ENCODE measurements around the gene MUC16. TPM values are rescaled to one million over a fixed set of nuclear protein-coding genes. Genes with fewer than 3 reads are reported as not detected.

MUC16 gene
- total and polyA plus RNA-seq, 2 of the 13 experiments (the other 11 are each of a cell fraction or from before 2014, with no cell fraction given) = not detected

- ATAC-seq = no peak
- WGBS (ENCODE audit: low lambda C conversion rate) = no CpG with 5 or more reads among the region's 10 CpGs
- ChIA-PET CTCF (ENCODE audit: low intra/inter-chr PET ratio, low total read pairs) (no interaction called here), POLR2A (no interaction called here)
- no peaks in the 10 kb centered on the region for H4K20me1 ChIP-seq (ENCODE audit: insufficient read depth, low read length)
- no peaks in the 10 kb centered on the region for H3K36me3 ChIP-seq (replicated peaks in 1 of 2; ENCODE audit: control insufficient read depth in 1 of 2, insufficient read depth in 2 of 2, low read length in 2 of 2)
- no peak for TF ChIP-seq NONO (IDR thresholded peaks at IDR 0.05)
- TF ChIP-seq NONO (CRISPR knock-in tag; conservative IDR thresholded peaks at IDR 0.05) = no peak
- TF ChIP-seq NKX3-1 (CRISPR knock-in tag; IDR thresholded peaks at IDR 0.05) = no peak
- no peak for TF ChIP-seq HCFC1 (IDR thresholded peaks at IDR 0.05; ENCODE audit: low read depth, low read length)
- H3K4me3 ChIP-seq (replicated peaks in 1 of 3; ENCODE audit: insufficient read depth in 1 of 3, low read depth in 2 of 3, low read length in 3 of 3) = no peak overlapping the region
- H3K9me3 ChIP-seq (ENCODE audit: low read length) = no peaks in the 10 kb centered on the region
- H2AFZ ChIP-seq (ENCODE audit: low read length) = no peak overlapping the region
- no peaks in the 10 kb centered on the region for H3K79me2 ChIP-seq (ENCODE audit: insufficient read depth, low read length)
- intact Hi-C loops (cut with micrococcal nuclease; ENCODE audit: unreplicated experiment) = no loop called here
- no peak overlapping the region for H3K27ac ChIP-seq (ENCODE audit: extremely low read length, insufficient read depth, low read length)
- no peak for FAIRE-seq
- no peak for DNase-seq (ENCODE audit: low spot score)
- no peak overlapping the region for H3K9ac ChIP-seq (ENCODE audit: insufficient read depth, low read depth, low read length)
- H3K27me3 ChIP-seq (ENCODE audit: control insufficient read depth in 1 of 2, insufficient read depth in 2 of 2, low read length in 2 of 2) = 0 out of 5 replicates have a peak, but pooled peaks cover 0 to 1% of the 10 kb centered on the region in 2 experiments
- no TSS peak for BruUV-seq (replicated peaks)
- H3K4me2 ChIP-seq (ENCODE audit: low read depth, low read length) = no peak overlapping the region
- in situ Hi-C loops (cut with HindIII; ENCODE audit: extremely low pct_ligation_motif_present, low pct_unique_long_range_greater_than_20kb) = no loop called here
- no peaks in the 10 kb centered on the region for H3K4me1 ChIP-seq (ENCODE audit: insufficient read depth, low read length)
Observed at GRCh38 chr19:9008667-9009066, 1.5 kb downstream of the MUC16 start.

GRCh38 chr19:9000933-9001332 lies 9.3 kb downstream of the MUC16 start:
- 35% methylated on average over 5 of the region's 5 CpGs for WGBS (ENCODE audit: low lambda C conversion rate)
- ATAC-seq = no peak
- intact Hi-C loops (cut with micrococcal nuclease; ENCODE audit: unreplicated experiment) = no loop called here

More at GRCh38 chr19:9000933-9001332, 9.3 kb downstream of the MUC16 start:
- H4K20me1 ChIP-seq (ENCODE audit: insufficient read depth, low read length) = no peaks in the 10 kb centered on the region
- CTCF ChIA-PET (ENCODE audit: low intra/inter-chr PET ratio, low total read pairs) = no interaction called here
- FAIRE-seq (no peak), DNase-seq (ENCODE audit: low spot score) (no peak)
- no peaks in the 10 kb centered on the region for H3K4me1 ChIP-seq (ENCODE audit: insufficient read depth, low read length)
- BruUV-seq (replicated peaks) = no TSS peak
- H3K27me3 ChIP-seq (ENCODE audit: control insufficient read depth in 1 of 2, insufficient read depth in 2 of 2, low read length in 2 of 2) = no peaks in the 10 kb centered on the region
- no peak for TF ChIP-seq ELF4 (CRISPR knock-in tag; IDR thresholded peaks at IDR 0.05; ENCODE audit: borderline replicate concordance)
- TF ChIP-seq ZNF75D (CRISPR knock-in tag; IDR thresholded peaks at IDR 0.05; ENCODE audit: borderline replicate concordance) = no peak
- TF ChIP-seq MNT (IDR thresholded peaks at IDR 0.05) = peak; percentile 62
- TF ChIP-seq REL (CRISPR knock-in tag; conservative IDR thresholded peaks at IDR 0.05) = no peak
- TF ChIP-seq ZNF772 (CRISPR knock-in tag; IDR thresholded peaks at IDR 0.05) = no peak
- no peak for TF ChIP-seq ZNF550 (CRISPR knock-in tag; IDR thresholded peaks at IDR 0.05; ENCODE audit: borderline replicate concordance)
- no peak for TF ChIP-seq ZNF34 (CRISPR knock-in tag; IDR thresholded peaks at IDR 0.05; ENCODE audit: borderline replicate concordance)
- no peak for TF ChIP-seq ISX (CRISPR knock-in tag; conservative IDR thresholded peaks at IDR 0.05)
- TF ChIP-seq KMT2B (CRISPR knock-in tag; IDR thresholded peaks at IDR 0.05) = no peak
- TF ChIP-seq FOXJ3 (CRISPR knock-in tag; IDR thresholded peaks at IDR 0.05; ENCODE audit: borderline replicate concordance) = no peak
- TF ChIP-seq KLF6 (CRISPR knock-in tag; IDR thresholded peaks at IDR 0.05) = no peak
- TF ChIP-seq, protein P1, sequence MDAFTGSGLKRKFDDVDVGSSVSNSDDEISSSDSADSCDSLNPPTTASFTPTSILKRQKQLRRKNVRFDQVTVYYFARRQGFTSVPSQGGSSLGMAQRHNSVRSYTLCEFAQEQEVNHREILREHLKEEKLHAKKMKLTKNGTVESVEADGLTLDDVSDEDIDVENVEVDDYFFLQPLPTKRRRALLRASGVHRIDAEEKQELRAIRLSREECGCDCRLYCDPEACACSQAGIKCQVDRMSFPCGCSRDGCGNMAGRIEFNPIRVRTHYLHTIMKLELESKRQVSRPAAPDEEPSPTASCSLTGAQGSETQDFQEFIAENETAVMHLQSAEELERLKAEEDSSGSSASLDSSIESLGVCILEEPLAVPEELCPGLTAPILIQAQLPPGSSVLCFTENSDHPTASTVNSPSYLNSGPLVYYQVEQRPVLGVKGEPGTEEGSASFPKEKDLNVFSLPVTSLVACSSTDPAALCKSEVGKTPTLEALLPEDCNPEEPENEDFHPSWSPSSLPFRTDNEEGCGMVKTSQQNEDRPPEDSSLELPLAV (CRISPR knock-in tag; conservative IDR thresholded peaks at IDR 0.05; ENCODE audit: low read depth) = no peak
- 0 out of 2 replicates have a peak, but pooled peaks have one; percentile 18 for TF ChIP-seq FOXA1 (IDR thresholded peaks at IDR 0.05)
- no peak for TF ChIP-seq FOXA1 (CRISPR knock-in tag; IDR thresholded peaks at IDR 0.05)
- TF ChIP-seq ZFY (CRISPR knock-in tag; IDR thresholded peaks at IDR 0.05) = no peak
- no peak for TF ChIP-seq ZBTB1 (CRISPR knock-in tag; IDR thresholded peaks at IDR 0.05; ENCODE audit: borderline replicate concordance)
- no peaks in the 10 kb centered on the region for H3K79me2 ChIP-seq (ENCODE audit: insufficient read depth, low read length)
- POLR2A ChIA-PET = no interaction called here
- no peak overlapping the region for H3K4me2 ChIP-seq (ENCODE audit: low read depth, low read length)
- H3K9me3 ChIP-seq (ENCODE audit: low read length) = peaks cover 45% of the 10 kb centered on the region
- H3K9ac ChIP-seq (ENCODE audit: insufficient read depth, low read depth, low read length) = no peak overlapping the region
- H2AFZ ChIP-seq (ENCODE audit: low read length) = no peak overlapping the region
- no peak overlapping the region for H3K4me3 ChIP-seq (replicated peaks in 1 of 3; ENCODE audit: insufficient read depth in 1 of 3, low read depth in 2 of 3, low read length in 3 of 3)
- H3K27ac ChIP-seq (ENCODE audit: extremely low read length, insufficient read depth, low read length) = no peak overlapping the region
- in situ Hi-C loops (cut with HindIII; ENCODE audit: extremely low pct_ligation_motif_present, low pct_unique_long_range_greater_than_20kb) = no loop called here
- no peaks in the 10 kb centered on the region for H3K36me3 ChIP-seq (replicated peaks in 1 of 2; ENCODE audit: control insufficient read depth in 1 of 2, insufficient read depth in 2 of 2, low read length in 2 of 2)
